IPS DF 4.7 (cell line): ENCODE results near the gene MAPKBP1.

Experiments used
- DNase-seq: peaks from one replicate; pipeline ENCODE4 v3.0.0-alpha.2; 2013; ENCODE audit warnings: low spot score; ENCODE audit errors: extremely low read depth

The MAPKBP1 gene

GRCh38 chr15:41782371-41783282, 8.3 kb downstream of the MAPKBP1 start:
- no peak for DNase-seq

DNA sequence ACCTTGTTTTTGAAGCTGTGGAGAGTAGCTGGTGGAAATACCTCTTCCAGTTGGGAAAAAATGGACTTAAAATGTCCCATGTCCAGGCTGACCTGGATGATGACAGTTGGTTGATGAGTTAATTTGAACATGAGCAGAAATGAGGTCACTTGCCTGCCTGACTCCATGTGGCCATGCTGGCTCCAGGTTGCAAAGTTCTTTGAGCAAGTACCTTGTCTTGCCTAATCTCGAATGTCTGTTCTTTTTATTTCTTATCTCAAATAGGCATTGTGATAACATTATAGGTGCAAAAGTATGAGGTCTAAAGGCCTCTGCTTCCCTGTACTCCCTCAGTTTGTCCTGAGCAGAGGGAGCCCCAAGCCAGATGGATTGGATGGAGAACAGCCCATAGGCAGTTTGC, 9.0 kb downstream of the MAPKBP1 start:
- no peak for DNase-seq

DNA sequence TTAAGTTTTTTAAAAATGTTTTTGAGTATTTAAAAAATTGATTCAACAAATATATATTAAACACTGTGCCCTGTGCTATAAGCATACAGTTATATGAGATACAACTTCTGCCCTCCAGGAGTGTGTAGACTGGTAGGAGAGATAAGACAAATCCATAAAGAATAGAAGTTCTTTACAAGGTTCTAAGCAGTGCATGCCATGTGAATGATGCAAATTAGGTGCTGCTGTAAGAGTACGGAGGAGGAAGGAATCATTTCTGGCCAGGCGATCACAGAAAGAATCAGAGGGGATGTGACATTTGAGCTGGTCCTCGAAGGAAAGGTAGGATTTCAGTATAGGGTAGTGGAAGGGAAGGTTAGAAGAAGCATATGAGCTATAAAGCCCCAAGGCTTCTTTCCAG, 14.0 kb downstream of the MAPKBP1 start:
- DNase-seq: no peak

DNA sequence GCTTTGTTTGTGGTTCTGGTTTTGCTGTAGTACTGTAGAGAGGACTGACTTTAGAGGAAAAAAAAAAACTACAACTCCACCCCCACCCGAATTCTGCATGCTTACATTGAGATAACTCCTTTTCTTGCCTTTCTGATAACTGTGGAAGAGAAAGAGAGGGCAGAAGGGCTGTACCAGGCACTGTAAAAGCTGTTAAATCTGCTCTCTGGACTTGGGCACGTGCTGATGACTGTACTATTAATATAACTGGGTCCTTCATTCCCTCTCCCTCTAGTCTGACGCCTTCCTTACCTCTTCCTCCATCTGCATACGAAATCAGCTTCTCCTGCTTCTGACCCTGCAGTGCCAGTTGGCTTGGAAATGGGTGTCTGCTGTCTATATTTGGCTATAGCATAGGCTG, 15.0 kb downstream of the MAPKBP1 start:
- DNase-seq: no peak

DNA sequence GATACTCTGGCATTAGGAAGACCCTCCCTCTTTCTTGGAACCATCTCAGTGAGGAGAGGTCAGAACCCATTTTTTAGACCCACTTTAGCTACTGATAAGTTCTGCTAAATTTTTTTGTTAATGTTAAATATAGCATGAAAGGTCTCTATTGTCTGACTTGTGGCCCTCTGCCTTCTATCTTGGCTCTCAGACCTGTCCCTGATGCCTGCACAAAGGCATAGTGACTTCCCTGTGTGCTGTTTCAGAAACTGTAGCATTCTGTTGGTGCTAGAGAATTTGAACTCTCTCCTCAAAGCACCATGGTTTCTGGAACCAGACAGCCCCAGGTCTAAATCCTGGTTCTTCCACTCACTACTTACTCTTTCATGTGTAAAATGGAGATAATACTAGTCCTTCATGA, 15.4 kb downstream of the MAPKBP1 start:
- no peak for DNase-seq

DNA sequence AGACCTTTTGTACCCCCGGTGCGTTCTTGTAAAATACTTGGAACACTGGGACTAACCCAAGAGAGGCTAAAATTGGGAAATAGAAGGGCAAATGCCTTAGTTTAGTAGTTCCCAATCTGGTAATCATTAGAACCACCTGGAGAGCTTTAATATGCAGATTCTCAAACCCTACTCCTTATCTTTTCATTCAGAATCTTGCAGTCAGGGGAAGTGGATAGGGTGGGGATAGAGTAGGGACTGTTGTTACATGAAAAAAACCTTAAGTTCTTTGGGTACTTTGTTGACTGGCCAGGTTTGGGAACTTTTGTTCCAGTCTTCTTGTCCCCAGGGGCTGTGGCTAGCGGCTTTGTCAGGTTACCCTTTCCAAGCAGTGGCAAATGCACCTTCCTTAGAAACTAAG, 15.9 kb downstream of the MAPKBP1 start:
- DNase-seq: no peak

GRCh38 chr15:41790756-41791546, 16.7 kb downstream of the MAPKBP1 start:
- no peak for DNase-seq

DNA sequence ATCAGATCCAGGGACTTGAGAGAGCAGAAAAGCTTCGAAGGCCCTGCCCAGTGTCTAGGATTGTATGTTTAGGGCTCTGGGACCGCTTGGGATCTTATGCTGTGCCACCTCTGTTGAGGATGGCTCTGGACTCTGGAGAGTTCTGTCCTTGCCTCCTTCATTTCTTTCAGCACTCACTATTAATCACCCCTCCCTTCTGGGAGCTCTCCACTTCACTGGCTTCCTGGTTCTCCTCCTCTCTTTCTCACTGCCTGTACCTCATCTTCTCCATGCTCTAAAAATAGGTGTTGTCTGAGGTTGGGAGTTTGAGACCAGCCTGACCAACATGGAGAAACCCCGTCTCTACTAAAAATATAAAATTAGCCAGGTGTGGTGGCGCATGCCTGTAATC, 17.3 kb downstream of the MAPKBP1 start:
- DNase-seq: no peak

DNA sequence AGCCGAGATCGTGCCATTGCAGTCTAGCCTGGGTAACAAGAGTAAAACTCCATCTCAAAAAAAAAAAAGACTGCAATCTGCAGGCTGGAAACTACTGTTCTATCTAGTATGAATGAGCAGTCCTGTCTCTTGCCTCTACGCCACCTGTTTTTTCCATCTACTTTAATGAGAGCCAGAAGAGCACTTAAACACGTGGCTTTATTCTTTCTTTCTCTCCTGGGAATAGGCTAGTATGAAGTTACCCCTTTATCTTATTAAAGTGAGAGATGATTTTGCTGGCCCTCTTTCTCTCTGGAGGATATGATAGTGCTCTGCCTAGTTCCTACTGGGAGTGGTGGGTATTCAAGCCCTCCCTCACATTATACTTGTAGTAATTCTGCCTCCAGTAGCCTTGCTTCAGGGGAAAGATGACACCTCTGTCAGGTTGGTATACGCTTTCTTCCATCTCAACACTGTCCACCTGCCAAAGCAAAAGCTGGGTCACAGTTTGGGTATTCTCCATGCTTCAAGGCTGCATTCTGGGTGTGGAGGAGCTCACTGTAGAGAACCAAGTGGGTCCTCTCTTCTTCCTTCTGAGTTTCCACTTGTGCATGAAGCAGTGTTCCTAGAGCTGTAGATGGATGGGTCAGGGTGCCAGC, 17.8 kb downstream of the MAPKBP1 start:
- no peak for DNase-seq

- no peak for DNase-seq
Observed at GRCh38 chr15:41794081-41794480, 19.8 kb downstream of the MAPKBP1 start.

DNA sequence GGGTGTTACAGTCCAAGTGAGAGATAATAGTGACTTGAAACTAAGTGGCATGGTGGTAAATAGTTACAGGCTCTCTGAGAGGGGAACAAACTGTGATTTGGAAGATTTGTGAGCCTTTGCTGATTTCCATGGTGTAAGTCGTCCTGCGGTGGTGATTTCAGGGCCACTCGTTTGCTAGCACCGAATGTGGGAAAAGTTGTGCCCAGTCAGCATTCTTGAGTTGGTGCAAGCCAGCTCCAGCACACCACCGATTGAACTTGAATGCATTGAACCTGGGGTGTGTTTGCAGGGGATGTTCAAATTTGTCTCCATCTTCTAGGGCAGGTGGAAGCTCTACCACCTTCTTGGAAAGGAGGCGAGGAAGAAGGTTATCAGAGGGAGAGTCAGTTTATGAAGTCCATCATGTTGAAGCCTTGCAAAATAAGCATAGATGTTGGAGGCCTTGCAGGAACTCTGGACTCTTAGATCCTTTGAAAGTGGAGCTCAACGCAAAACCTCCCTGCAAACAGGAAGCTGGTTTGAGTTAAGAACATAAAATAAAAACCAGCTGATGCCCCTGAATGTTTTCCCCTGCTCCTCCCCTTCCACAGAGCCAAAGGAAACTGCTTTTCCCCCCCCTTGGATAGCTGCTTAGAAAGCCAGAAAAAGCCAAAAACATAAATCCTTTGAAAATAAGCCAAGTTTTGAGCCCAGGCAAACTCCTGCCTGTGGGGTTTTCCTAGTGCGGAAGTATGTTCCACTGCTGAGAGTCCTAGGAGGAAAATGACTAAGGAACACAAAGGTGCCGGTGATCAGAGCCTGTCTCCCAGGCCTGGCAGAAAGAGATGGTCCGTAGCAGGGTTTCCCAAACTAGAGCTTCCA, 21.9 kb downstream of the MAPKBP1 start:
- no peak for DNase-seq

GRCh38 chr15:41797201-41797944, 23.1 kb downstream of the MAPKBP1 start:
- no peak for DNase-seq

- DNase-seq: no peak
Observed at GRCh38 chr15:41798607-41799487, 24.6 kb downstream of the MAPKBP1 start.

DNA sequence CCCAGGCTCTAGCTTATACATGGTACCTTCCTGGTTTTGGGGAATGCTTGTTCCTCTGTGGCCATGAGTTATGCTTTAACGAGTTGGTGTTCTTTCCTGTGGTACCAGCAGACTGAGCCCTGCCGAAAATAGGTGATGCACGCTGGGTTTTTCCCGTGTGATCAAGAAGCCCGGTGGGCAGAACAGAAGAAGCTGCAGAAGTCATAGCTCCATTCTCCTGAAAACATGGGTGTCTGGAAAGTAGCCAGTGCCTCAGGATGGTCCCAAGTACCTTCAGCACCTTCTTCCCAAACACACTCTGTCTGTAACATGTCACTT, 25.2 kb downstream of the MAPKBP1 start:
- no peak for DNase-seq

DNA sequence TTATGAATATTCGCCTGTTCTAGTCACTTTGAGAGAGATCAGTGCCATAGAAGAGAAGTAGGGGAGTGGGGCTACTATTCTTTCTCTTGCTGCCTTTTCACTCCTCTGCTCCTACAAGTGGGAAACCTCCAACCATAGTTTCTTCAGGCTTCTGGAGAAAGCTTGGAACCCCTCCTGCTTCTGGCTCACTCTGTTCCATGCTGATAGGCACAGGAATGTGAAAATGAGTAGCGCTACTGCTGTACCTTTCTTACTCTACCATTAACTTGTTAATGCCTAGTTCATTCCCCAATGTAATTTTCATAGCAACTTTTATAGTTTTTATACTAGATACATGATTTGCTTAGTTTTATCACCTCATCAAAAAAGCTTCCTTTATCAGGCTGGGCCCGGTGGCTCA, 26.9 kb downstream of the MAPKBP1 start:
- DNase-seq: no peak

DNA sequence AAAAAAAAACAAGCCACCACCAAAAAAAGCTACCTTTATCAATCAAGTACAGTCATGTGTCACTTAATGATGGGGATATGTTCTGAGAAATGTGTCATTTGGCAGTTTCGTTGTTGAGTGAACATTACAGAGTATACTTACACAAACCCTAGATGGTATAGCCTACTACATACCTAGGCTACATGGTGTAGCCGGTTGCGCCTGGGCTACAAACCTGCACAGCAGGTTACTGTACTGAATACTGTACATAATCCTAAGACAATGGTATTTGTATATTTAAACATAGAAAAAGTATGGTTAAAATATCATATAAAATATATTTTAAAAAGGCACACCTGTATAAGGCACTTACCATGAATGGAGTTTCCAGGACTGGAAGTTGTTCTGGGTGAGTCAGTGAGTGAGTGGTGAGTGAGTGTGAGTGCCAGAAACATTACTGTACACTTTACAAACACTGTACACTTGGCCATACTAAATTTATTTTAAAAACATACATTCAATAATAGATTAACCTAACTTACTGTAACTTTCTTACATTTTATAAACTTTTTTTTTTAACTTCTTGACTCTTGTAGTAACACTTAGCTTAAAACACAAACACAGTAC, 27.7 kb downstream of the MAPKBP1 start:
- no peak for DNase-seq

DNA sequence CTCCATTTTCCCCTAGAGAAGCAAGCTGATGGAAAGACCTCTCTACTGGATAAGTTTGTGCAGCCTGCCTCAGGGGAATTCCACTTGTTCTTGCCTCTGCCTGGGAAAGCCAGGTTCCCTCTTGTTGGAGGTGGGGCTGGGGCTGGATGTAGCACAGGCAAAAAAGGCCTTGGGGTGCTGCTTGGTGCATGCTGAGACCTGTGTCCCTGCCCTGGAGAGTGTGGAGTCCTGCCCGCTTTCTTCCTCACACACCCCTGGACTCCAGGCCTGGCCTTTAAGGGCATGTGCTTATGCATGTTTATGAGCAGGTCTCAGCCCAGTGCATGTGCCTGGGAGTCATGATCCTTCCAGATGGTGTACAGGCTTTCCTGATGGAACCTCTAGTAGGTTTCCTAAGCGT, 30.1 kb downstream of the MAPKBP1 start:
- DNase-seq: no peak

DNA sequence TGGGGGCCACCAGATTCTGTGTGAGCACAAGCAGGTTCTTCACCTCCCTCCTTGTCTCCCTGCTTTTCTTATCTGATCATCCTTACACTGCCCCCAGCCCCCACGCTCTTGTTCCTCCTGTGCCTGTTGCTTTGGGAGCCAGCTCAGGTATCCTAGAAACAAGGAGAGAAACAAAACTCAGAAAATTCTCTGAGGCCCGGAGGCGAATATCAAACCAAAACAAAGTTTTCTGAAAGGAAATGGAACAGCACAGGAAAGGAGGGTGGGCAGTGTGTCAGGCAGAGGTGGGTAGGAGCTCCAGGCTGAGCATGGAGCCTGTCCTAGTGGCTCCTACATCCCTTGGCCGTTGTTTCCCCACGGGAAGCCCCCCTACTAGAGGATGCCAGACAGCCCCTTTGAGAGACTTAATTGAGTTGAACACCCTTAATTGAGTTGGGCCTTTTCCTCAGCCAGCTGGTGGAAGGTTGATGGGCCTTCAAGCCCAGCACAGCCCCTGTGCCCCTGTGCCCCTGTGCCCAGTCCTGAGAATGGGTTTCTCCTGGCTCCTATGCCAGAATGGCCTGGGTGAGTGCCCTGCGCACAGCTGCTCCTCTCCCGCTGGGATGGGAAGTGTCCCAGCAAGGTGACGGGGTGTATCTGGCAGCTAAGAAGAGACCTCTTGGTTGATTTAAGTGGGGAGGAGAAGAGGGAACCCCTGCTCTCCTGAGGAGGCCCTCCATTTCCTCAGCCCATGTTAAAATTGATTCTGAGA, 30.8 kb downstream of the MAPKBP1 start:
- no peak for DNase-seq

DNA sequence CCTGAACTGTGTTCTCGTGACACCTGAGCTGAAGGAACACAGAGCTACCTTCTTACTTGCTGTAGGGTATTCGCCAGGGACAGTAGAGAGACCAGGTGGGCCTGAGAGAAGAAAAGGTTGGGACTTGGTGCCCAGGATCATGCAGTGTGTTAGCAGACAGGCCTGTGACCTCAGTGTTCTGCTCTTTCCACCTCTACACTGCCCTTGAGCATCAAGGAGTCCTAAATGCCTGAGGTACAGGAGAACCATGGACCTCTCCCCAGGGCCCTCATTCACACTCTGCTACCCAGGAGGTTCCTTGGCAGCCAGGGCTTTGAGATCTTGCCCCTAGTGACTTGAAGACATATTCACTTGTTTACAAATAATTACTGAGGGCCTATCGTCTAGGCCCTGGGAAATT, 31.4 kb downstream of the MAPKBP1 start:
- no peak for DNase-seq
